H1 (cell line): ENCODE data around the gene LCN12. TPM values are rescaled to one million over a fixed set of nuclear protein-coding genes. Genes with fewer than 3 reads are reported as not detected.
A peak's percentile ranks its signal among the peaks of the same experiment; 100 is the strongest.

ENCODE experiments used
- CTCF ChIA-PET: fragments of 300-600 bp; sonication (Branson Sonifier 250); formaldehyde crosslinking; loops from one replicate; lab custom pipeline; 2021; ENCODE audit not compliant: partially characterized antibody; lab: Charles Lee
- POLR2A ChIA-PET: fragments of 300-600 bp; sonication (Branson Sonifier 250); formaldehyde crosslinking; loops from one replicate; lab custom pipeline; 2021; ENCODE audit warnings: inconsistent platforms; ENCODE audit not compliant: partially characterized antibody; lab: Charles Lee
- DNase-seq, 2 experiments: peaks; one replicate each; pipeline versions ENCODE4 v3.0.0 to v3.0.0-alpha.2; 2010 to 2022; ENCODE audit warnings: low spot score in 2 of 2, low read depth in 1 of 2, mixed read lengths in 1 of 2
- FAIRE-seq: peaks from 2 replicates; lab custom pipeline; 2011; peaks lifted over from hg19 to GRCh38; lab: Jason Lieb, UNC
- H2AFZ ChIP-seq: 2 replicates; pipeline ENCODE4 v1.8.1; 2012; ENCODE audit warnings: low read length, inconsistent platforms
- H2AK5ac ChIP-seq: 2 replicates; pipeline ENCODE4 v1.6.1; 2013; ENCODE audit warnings: low read depth, low read length
- H2BK120ac ChIP-seq: replicated peaks from 2 replicates; pipeline ENCODE3; 2013; ENCODE audit warnings: low read depth, low read length, inconsistent platforms
- H2BK12ac ChIP-seq: 2 replicates; pipeline ENCODE4 v1.6.1; 2013; ENCODE audit warnings: low read depth, low read length
- H2BK15ac ChIP-seq: 2 replicates; pipeline ENCODE4 v1.6.1; 2013; ENCODE audit warnings: low read length
- H2BK20ac ChIP-seq: 2 replicates; pipeline ENCODE4 v1.6.1; 2013; ENCODE audit warnings: low read length
- H2BK5ac ChIP-seq: 2 replicates; pipeline ENCODE4 v1.6.1; 2013; ENCODE audit warnings: low read depth, low read length
- H3K14ac ChIP-seq: 2 replicates; pipeline ENCODE4 v1.6.1; 2013; ENCODE audit warnings: inconsistent platforms; ENCODE audit not compliant: insufficient read length
- H3K18ac ChIP-seq: 2 replicates; pipeline ENCODE4 v1.6.1; 2013; ENCODE audit warnings: low read length; ENCODE audit errors: extremely low read depth
- H3K23ac ChIP-seq: 2 replicates; pipeline ENCODE4 v1.6.1; 2013; ENCODE audit warnings: inconsistent platforms; ENCODE audit not compliant: insufficient read length
- H3K23me2 ChIP-seq: 2 replicates; pipeline ENCODE4 v1.6.1; 2013; ENCODE audit warnings: low read depth, low read length
- H3K27ac ChIP-seq: 2 replicates; pipeline ENCODE4 v1.6.1; 2011; ENCODE audit warnings: low read depth, low read length, inconsistent platforms
- H3K27me3 ChIP-seq, 4 experiments: replicated peaks in 1 of 4; 1 replicate in 1 of 4; 2 replicates in 3 of 4; pipeline versions ENCODE4 v1.6.1 to v1.8.1; 2011 to 2013; ENCODE audit warnings: low read length in 3 of 4, mild to moderate bottlenecking in 3 of 4, inconsistent platforms in 2 of 4, mixed read lengths in 2 of 4, moderate library complexity in 1 of 4; ENCODE audit not compliant: control insufficient read depth in 3 of 4, insufficient read depth in 3 of 4; ENCODE audit errors: extremely low read depth in 1 of 4
- H3K36me3 ChIP-seq, 4 experiments: 2 replicates each; pipeline versions ENCODE4 v1.6.1 to v1.8.1; 2011 to 2013; ENCODE audit warnings: mild to moderate bottlenecking in 4 of 4, low read length in 3 of 4, moderate library complexity in 2 of 4, control low read depth in 1 of 4, inconsistent platforms in 1 of 4; ENCODE audit not compliant: insufficient read depth in 4 of 4, control insufficient read depth in 2 of 4
- H3K4ac ChIP-seq: replicated peaks from 2 replicates; pipeline ENCODE3; 2013; ENCODE audit warnings: low read length, low read depth, mixed read lengths, inconsistent platforms; ENCODE audit not compliant: insufficient read length
- H3K4me1 ChIP-seq, 4 experiments: replicated peaks in 1 of 4; 1 replicate in 1 of 4; 2 replicates in 3 of 4; pipeline versions ENCODE4 v1.6.1 to v1.8.1; 2011 to 2013; ENCODE audit warnings: low read length in 3 of 4, inconsistent platforms in 2 of 4, mixed read lengths in 1 of 4; ENCODE audit not compliant: insufficient read depth in 4 of 4, control insufficient read depth in 3 of 4
- H3K4me2 ChIP-seq, 2 experiments: 2 replicates each; pipeline versions ENCODE4 v1.6.1 to v1.8.1; 2011 to 2013; ENCODE audit warnings: low read depth in 2 of 2, low read length in 2 of 2, control low read depth in 1 of 2, inconsistent platforms in 1 of 2, mild to moderate bottlenecking in 1 of 2; ENCODE audit not compliant: insufficient read depth in 1 of 2
- H3K4me3 ChIP-seq, 4 experiments: fragments of 200-600, 300-600 bp in 1 of 4; sonication (generic), shearing (Covaris generic), sonication (Bioruptor Twin) in 1 of 4; 2 replicates each; pipeline versions ENCODE4 v1.5.1 to v1.8.1; 2011 to 2016; ENCODE audit warnings: low read length in 4 of 4, low read depth in 3 of 4, control low read depth in 2 of 4, inconsistent platforms in 2 of 4, mild to moderate bottlenecking in 2 of 4, mixed read lengths in 1 of 4, moderate library complexity in 1 of 4; ENCODE audit not compliant: insufficient read depth in 2 of 4; ENCODE audit errors: extremely low read depth in 1 of 4
- H3K56ac ChIP-seq: replicated peaks from 2 replicates; pipeline ENCODE3; 2013; ENCODE audit warnings: low read depth, mild to moderate bottlenecking, mixed read lengths, low read length, inconsistent platforms; ENCODE audit not compliant: insufficient read length
- H3K79me1 ChIP-seq: 2 replicates; pipeline ENCODE4 v1.6.1; 2013; ENCODE audit warnings: low read depth, low read length, control low read depth
- H3K79me2 ChIP-seq, 2 experiments: 2 replicates each; pipeline versions ENCODE4 v1.6.1 to v1.8.1; 2012 to 2013; ENCODE audit warnings: low read length in 2 of 2, mild to moderate bottlenecking in 2 of 2, inconsistent platforms in 1 of 2; ENCODE audit not compliant: insufficient read depth in 2 of 2, control insufficient read depth in 1 of 2
- H3K9ac ChIP-seq, 4 experiments: replicated peaks in 1 of 4; 1 replicate in 1 of 4; 2 replicates in 3 of 4; pipeline versions ENCODE4 v1.6.1 to v1.8.1; 2011 to 2013; ENCODE audit warnings: low read depth in 3 of 4, low read length in 3 of 4, control low read depth in 2 of 4, mild to moderate bottlenecking in 2 of 4, moderate library complexity in 2 of 4, inconsistent platforms in 1 of 4; ENCODE audit errors: extremely low read depth in 1 of 4
- H3K9me3 ChIP-seq, 2 experiments: 2 replicates each; pipeline versions ENCODE4 v1.6.1 to v1.8.1; 2012 to 2013; ENCODE audit warnings: mild to moderate bottlenecking in 2 of 2, moderate library complexity in 2 of 2, control low read depth in 1 of 2, inconsistent platforms in 1 of 2, low read depth in 1 of 2, low read length in 1 of 2, mixed read lengths in 1 of 2; ENCODE audit not compliant: insufficient read depth in 2 of 2
- H4K20me1 ChIP-seq, 2 experiments: replicated peaks in 1 of 2; 2 replicates each; pipeline versions ENCODE3 to v1.8.1; 2011 to 2013; ENCODE audit warnings: inconsistent platforms in 2 of 2, low read length in 2 of 2, mild to moderate bottlenecking in 1 of 2; ENCODE audit not compliant: insufficient read depth in 2 of 2, control insufficient read depth in 1 of 2
- H4K5ac ChIP-seq: 2 replicates; pipeline ENCODE4 v1.6.1; 2013; ENCODE audit warnings: low read length, low read depth, mixed read lengths, inconsistent platforms; ENCODE audit not compliant: insufficient read length
- H4K8ac ChIP-seq: 2 replicates; pipeline ENCODE4 v1.8.0; 2013; ENCODE audit warnings: mild to moderate bottlenecking, moderate library complexity, low read length, inconsistent platforms; ENCODE audit not compliant: insufficient read depth; ENCODE audit errors: extremely low read depth
- H4K91ac ChIP-seq: replicated peaks from 2 replicates; pipeline ENCODE3; 2013; ENCODE audit warnings: low read length, mixed read lengths, inconsistent platforms; ENCODE audit not compliant: insufficient read length
- RBBP5 ChIP-seq: IDR thresholded peaks from 2 replicates; pipeline ENCODE4 v1.7.1; 2012; ENCODE audit warnings: low read depth, mild to moderate bottlenecking, inconsistent platforms, low read length, moderate library complexity, borderline replicate concordance
- WGBS, 2 experiments: shearing (Covaris generic) in 1 of 2; methylation state at CpG; one replicate each; pipeline versions ENCODE4 v1.1.6 to v1.1.7; 2013 to 2015; ENCODE audit warnings: low lambda C conversion rate in 2 of 2, mixed read lengths in 2 of 2, inconsistent platforms in 1 of 2, low coverage in 1 of 2, missing lambda C conversion rate in 1 of 2; ENCODE audit not compliant: insufficient replicate concordance in 2 of 2, insufficient coverage in 1 of 2, insufficient read length in 1 of 2; ENCODE audit errors: extremely low coverage in 1 of 2, missing lambda C conversion rate in 1 of 2; 5-methylcytosine and 5-hydroxymethylcytosine counted together
- polyA plus RNA-seq, 7 experiments: library from polyadenylated mRNA; depleted of rRNA in 3 of 7; stranded (reverse) in 5 of 7; unstranded in 2 of 7; fragments of >200 nt in 5 of 7; fragments of 200-250 nt in 2 of 7; gene quantifications; 1 replicate in 5 of 7; 2 replicates in 1 of 7; 4 replicates in 1 of 7; pipeline versions ENCODE4 v1.2.1 to v1.2.3, GENCODE V29; 2011 to 2013; ENCODE audit warnings: missing spikeins in 2 of 7, mixed read lengths in 2 of 7
- total RNA-seq: library from RNA; stranded (reverse); fragmentation: NEBNext Ultra II Directional; extraction: Animal tissue kit (Norgen Biotek cat#: 25700); gene quantifications from 2 replicates; pipeline ENCODE4 v1.2.1, GENCODE V29; 2021

Gene LCN12
- total and polyA plus RNA-seq, 2 of the 8 experiments (the other 6 are each of a cell fraction or from before 2014, with no cell fraction given): 1.1 to 1.7 TPM

DNA sequence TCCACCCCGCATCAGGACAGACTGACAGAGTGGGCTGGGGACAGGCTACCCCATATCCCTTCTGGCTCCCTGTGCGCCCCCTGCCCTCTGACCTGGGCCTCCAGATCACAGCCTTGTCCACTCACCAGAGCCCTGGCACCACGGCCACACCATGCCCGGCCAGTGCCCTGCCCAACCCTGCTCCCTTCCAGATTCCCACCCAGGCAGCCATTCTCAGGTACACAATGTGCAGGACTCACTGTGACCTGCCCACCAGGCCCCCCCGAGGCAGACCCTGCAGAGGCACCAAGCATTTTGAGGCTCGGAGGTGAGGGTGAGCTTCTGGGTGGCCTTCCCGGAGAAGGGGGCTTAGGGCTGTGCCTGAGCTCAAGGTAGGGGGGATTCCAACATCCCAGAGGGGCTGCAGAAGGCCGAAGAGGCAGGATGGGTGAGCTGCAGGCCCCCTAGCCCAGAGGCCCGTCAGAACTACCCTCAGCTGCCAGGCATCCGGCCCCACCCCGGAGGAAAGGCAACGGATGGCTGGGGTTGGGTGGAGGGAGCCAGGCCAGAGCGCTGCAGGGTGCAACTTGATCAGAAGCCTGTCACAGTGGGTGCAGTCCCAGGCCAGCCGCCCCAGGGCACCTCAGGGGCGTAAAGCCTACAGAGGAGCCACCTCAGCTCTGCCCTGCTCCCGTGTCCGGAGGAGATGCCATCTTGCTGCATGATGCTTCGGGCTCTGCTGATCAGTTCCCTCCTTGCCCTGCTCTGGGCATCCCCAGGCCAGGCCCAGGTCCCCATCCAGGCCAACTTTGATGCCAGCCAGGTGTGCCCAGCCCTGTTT lies 30.4 kb downstream of the LCN12 start, which contains the start of gene LCNL1:
Gene LCNL1 (plus strand): TSS at position 762 of the 820 bp plus-strand sequence. CDS start 594 bp downstream, outside the sequence.
- peaks cover 19% of the 10 kb centered on the region; the same call in 1 of the 2 replicates for H3K23me2 ChIP-seq
- H3K18ac ChIP-seq: no peak within 1 kb of the TSS
- no peak within 1 kb of the TSS for H2BK5ac ChIP-seq
- no peaks in the 10 kb centered on the region for H3K9me3 ChIP-seq
- no peak within 1 kb of the TSS for H3K56ac ChIP-seq
- H2AK5ac ChIP-seq: peak within 1 kb of the TSS; percentile 53
- peaks cover 0 to 1% of the 10 kb centered on the region in 2 experiments for H4K20me1 ChIP-seq
- peak within 1 kb of the TSS; percentile 85 for H4K91ac ChIP-seq
- H3K9ac ChIP-seq: peak within 1 kb of the TSS in 1 of 4 experiments; percentile 19; a peak in 1 of 7 replicates
- H2BK120ac ChIP-seq: no peak within 1 kb of the TSS
- H3K14ac ChIP-seq: no peak within 1 kb of the TSS
- 86% methylated on average over 16 of the region's 18 CpGs; no CpG with 5 or more reads in 1 of the 2 experiments for WGBS, 2 experiments
- 0 out of 2 replicates have a peak within 1 kb of the TSS, but pooled peaks have one; percentile 20 for H2BK15ac ChIP-seq
- CTCF ChIA-PET: interaction anchor here (0.7 to 3.0 kb wide), 6 partner anchors 9 to 52 kb away, joined by 3 to 18 read pairs (median 4); partner anchors contain the start of genes ABCA2, CLIC3 and PAXX
- no peak within 1 kb of the TSS for H4K5ac ChIP-seq
- no peak within 1 kb of the TSS for H2AFZ ChIP-seq
- no peak within 1 kb of the TSS for H3K4me2 ChIP-seq
- H3K4ac ChIP-seq: no peak within 1 kb of the TSS
- no peaks in the 10 kb centered on the region for H3K36me3 ChIP-seq
- no peaks in the 10 kb centered on the region for H3K79me2 ChIP-seq
- DNase-seq (no peak), FAIRE-seq (no peak)
- no peak within 1 kb of the TSS for H3K23ac ChIP-seq
- peaks cover 0 to 10% (median 5%) of the 10 kb centered on the region in 4 experiments; a peak in 5 of 7 replicates for H3K4me1 ChIP-seq
- no peak within 1 kb of the TSS for H3K27ac ChIP-seq
- H3K27me3 ChIP-seq: peaks cover 13 to 34% (median 32%) of the 10 kb centered on the region in 4 experiments
- no peak within 1 kb of the TSS for H3K4me3 ChIP-seq
- H2BK12ac ChIP-seq: peak within 1 kb of the TSS; percentile 12; the same call in 1 of the 2 replicates
- H4K8ac ChIP-seq: no peak within 1 kb of the TSS
- no peaks in the 10 kb centered on the region for H3K79me1 ChIP-seq
- POLR2A ChIA-PET: interaction anchor here (0.7 kb wide), 1 partner anchor 35 kb away, joined by 5 read pairs; no protein-coding TSS in a partner anchor
- H2BK20ac ChIP-seq: no peak within 1 kb of the TSS
- TF ChIP-seq RBBP5: no peak
- TF ChIP-seq, all 59 proteins: peak for 0
